T47D (cell line): Measurements from ENCODE around the gene TMEM269.

Experiments used
- DNase-seq, 2 experiments: peaks; one replicate each; pipeline versions ENCODE4 v3.0.0 to v3.0.0-alpha.2; 2011 to 2012; ENCODE audit warnings: low read depth in 1 of 2, low spot score in 1 of 2
- JUND ChIP-seq: IDR thresholded peaks from 2 replicates; pipeline ENCODE4 v1.6.1; 2012; ENCODE audit warnings: low read depth
- in situ Hi-C: cut with HindIII; loops from 2 replicates; pipeline ENCODE4 v1.10.0; 2016; ENCODE audit warnings: low sequenced_read_pairs, low pct_unique_long_range_greater_than_20kb

Gene TMEM269, protein sequence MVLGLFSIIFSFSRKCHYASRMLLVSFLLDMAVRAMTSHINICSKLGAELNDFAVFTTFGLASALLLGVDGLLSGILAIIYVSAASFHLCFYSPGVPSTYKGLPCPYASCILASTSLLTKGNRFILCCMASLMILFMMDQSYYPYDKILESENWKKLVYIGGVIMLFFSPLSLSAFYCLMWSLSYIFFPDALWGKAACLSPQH

DNA sequence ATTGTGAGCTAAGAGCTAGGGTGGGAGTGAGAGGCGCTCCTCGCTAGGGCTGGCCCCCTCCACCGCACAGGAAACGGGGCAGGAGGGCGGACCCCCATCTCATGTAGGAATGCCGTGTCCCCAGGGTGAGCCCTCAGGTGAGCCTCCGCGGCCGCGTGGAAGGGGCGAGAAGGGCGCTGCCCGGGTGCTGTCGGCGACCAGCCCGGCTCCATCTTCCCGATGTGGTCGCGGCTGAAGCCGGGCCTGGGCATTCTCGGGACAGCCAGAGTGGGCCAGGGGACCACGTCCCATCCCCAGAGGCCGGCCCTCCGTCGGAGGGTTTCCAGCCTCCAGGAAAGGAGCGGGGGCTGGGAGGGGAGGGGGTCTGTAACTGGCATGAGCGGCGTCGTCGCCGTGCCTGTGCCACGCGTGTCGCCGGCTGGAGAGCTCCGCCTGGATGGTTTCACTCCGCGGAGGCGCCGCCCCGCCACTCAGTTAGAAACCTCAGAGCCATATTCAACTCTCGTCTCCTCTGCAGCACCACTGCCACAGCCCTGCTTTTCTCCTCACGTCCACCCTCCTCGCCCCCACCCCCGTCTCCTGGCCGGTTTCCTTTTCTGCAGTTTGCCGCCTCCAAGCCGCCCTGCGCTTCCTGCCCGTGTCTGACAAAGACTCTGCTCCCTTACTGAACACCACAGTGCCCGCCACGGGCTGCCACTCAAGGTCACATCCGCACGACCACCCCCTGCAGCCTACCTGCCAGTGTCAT, at the start of gene TMEM269:
Gene TMEM269, plus strand, starts transcription at position 46 of the 748 bp plus-strand sequence. CDS start 4,903 bp downstream, outside the sequence.
- DNase-seq, result no peak
- in situ Hi-C loops, result no loop called here
- no peak for TF ChIP-seq JUND

DNA sequence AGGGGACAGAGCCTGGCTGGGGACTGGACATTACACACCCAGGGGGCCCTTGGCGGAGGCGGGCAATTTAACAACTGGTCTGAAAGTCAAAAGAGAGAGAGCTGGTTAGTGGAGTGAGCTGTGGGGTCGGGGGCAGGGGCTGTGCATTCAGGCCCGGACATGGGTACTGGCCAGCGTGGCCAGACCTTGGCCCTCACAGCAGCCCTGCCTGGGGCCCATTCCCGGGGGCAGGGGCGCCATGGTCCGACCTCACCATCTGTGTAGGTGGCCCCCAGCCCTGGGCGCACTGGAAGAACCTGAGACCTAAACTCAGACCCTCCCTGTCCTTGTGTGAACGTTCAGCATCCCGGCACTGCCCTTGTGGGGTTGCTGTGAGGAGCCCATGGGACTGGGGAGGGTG, 49.7 kb upstream of the TMEM269 start:
- in situ Hi-C loops, result no loop called here
- no peak for DNase-seq
- no peak for TF ChIP-seq JUND

DNA sequence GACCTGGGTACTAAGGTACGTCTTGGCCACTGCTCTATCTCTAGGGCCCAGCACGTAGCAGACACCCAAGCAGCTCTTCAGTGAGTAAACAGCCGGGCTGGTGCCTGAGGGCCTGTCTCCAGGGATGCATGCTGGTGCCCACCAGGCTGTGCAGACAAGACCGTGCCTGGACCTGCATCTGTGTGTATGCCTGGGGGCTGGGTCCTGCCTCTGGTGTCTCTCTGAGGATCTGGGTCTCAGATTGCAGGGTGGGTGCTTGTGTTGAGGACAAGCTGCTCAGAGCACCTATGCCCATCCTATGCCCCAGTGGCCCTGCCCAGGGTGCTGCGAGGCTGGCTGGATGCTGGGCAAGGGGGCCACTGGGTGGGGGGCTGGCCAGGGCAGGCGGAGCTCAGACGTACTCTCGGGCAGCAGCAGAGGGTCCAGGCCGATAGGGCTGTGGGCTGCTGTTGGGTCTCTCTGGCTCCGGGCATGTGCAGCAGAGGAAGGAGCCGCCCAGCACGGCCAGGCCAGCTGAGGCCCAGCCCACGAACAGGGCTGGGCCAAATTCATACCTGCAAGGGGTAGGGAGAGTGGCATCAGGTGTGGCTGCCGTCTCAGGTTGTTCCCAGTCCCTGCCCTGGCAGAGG, 49.2 kb upstream of the TMEM269 start:
- TF ChIP-seq JUND, result no peak
- no peak for DNase-seq
- in situ Hi-C loops, result no loop called here

DNA sequence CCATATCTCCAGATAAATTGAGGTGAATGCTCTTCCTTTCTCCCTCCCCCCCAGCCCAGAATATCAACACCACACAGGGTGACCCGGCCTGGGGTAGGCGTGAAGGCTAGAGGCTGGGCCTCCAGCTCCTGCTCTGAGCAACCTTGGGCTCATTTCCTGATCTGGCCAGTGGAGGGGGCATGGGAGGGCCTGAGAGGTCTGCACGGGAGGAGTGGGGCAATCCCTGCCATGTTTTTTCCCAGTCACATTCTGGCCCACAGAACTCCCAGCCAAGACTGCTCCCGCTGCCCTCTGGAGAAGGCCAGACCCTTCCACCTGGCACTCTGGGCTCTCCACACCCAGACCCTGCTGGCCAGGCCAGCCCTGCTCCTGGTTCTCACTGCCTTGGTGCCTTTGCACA, 48.6 kb upstream of the TMEM269 start:
- no peak for DNase-seq
- in situ Hi-C loops, result no loop called here
- TF ChIP-seq JUND, result no peak

DNA sequence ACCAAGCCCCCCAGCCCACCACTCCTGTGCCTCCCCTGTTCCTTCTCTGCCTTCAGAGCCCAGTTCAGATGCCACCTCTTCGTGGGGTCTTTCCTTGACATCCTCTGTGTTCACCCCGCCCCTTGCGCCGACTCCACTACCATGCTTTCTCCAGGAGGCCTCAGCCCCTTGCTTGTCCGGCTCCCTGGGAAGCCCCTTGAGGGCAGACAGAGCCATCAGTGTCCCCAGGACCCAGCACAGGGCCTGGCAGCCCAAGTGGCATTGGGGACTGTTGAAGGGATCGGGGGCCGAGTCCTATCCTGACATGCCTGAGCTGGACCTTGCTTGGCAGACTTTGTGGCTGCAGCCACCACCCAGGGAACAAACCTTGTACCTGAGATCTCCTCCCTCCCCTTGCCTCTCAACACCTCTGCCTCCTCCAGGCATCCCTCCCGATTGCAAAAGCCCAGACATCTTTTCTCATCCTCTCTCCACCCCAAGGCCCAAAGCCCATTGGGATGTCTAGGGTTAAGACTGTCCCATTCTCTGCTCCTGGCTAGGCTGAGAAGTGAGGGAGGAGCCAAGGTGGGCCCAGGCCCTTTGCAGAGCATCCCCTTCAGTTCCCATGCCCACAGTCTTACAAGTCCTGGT, 48.1 kb upstream of the TMEM269 start:
- in situ Hi-C loops, result no loop called here
- no peak for DNase-seq
- TF ChIP-seq JUND, result no peak

DNA sequence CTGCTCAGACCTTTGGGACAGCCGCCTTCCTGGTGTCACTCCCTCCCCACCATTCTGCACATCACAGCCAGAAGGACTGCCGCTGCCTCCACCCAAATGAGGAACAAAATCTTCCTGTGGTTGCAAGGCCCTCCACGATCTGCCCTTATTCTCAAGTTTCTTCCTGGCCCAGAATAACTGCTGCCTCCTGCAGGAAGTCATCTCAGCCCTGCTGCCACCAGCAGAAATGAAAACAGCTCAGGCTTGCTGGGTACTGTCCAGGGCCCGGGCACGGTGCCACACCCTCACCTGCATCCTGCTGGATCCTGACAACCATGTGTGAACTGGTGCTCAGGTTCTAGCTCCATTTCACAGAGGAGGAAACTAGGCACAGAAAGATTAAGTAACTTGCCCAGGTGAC, 47.5 kb upstream of the TMEM269 start:
- in situ Hi-C loops, result no loop called here
- no peak for TF ChIP-seq JUND
- DNase-seq, result peak in 1 of 2 experiments; percentile 49

DNA sequence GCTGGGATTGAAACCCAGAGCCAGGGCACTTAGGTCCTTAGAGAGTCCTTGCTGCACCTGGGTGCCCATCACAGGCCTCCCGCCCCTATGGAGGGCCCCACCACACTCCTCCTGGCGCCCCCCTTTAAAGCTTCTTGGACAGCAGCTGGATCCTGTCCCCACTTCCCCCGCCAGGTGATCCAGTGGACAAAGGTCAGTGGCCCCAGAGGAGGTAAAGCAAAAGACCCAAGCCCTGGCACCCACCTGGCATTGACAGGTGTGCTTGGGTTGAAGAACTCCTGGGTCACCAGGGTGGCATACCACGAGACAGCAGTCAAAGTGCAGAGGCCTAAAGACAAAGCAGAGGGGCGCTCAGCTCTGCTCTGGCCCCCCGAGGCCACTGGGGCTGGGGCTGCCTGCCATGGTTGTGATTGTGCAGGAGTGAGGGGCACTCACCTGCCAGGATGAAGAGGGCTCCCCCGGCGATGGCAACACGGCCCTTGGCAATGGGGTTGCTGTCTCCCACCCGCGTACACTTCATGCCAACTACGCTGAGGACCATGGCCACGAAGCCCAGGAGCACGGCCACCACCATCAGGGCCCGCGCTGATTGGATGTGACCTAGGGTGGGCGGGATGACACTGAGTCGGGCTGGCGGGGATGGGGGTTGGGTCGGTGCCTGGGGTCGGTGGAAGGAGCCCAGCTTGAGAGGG, 46.7 kb upstream of the TMEM269 start:
- in situ Hi-C loops, result no loop called here
- TF ChIP-seq JUND, result no peak
- no peak for DNase-seq

DNA sequence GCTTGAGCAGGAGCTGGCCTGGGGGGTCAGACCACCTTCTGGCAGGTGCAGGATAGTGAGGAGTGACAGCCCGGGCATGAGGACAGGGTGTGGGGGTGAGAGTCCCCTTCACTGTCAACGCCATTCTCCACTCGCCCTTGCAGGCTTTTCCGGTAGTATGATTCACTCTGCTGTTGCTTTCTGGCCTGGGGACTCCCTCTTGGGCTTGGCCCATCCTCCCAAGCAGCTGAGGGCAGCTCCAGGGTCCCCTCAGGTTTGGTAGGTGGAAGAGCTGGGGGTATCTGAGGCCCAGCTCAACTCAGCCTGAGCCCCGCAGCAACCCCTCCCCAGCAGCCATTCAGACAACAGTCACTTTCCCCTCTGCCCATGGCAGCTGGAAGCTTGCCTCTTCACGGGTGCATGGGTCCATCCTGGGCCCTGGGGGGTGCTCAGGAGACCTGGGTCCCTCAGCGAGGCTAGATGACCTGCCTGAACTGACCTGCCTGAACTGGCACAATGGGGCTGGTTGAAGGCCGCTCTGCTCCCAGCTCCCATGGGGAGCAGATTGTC, 46.0 kb upstream of the TMEM269 start:
- TF ChIP-seq JUND, result no peak
- no peak for DNase-seq
- in situ Hi-C loops, result no loop called here

DNA sequence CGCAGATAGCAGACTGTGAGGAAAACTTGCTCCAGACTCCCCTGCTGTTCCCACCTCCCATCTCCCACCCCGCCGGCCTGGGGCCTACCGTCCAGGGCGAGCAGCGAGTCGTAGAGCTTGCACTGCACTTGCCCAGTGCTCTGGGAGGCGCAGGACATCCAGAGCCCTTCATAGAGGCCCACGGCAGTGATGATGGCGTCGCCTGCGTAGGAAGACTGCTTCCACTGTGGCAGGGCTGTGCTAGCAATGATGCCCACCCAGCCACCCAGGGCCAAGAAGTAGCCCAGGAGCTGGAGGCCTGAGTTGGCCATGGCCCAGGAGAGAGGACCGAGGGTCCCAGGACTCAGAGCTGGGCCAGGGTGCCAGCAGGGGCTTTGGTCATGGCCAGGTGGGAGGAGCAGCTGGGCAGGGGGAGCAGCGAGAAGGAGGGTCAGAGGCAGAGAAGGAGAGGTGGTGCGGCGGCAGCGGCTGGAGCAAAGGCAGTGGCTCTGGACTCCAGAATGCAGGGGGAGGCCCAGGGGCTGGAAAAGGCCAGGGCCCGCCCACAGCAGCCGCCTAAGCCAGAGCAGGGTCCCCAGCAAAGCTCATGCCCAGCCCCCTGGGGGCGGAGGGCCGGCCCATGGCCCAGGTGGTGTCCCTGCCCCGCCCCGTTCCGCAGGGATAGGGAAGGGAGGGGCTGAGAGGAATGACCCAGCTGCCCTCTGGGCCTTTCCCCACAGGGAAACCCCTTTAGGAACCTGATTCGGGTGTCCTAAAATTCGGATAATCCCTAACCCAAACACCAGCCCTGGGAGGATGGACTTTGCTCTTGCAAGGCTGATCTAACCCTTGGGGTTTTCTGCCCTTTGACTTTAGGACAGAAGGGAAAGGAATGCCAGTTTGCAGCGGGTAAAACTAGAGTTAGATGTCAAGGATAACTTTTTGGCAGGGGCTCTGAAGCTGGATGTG, 44.8 kb upstream of the TMEM269 start, which contains the start of gene CLDN19:
Gene CLDN19, minus strand, starts transcription at position 484 of the 948 bp plus-strand sequence. Its CDS starts 173 bp downstream, at position 311.
- in situ Hi-C loops, result no loop called here

DNA sequence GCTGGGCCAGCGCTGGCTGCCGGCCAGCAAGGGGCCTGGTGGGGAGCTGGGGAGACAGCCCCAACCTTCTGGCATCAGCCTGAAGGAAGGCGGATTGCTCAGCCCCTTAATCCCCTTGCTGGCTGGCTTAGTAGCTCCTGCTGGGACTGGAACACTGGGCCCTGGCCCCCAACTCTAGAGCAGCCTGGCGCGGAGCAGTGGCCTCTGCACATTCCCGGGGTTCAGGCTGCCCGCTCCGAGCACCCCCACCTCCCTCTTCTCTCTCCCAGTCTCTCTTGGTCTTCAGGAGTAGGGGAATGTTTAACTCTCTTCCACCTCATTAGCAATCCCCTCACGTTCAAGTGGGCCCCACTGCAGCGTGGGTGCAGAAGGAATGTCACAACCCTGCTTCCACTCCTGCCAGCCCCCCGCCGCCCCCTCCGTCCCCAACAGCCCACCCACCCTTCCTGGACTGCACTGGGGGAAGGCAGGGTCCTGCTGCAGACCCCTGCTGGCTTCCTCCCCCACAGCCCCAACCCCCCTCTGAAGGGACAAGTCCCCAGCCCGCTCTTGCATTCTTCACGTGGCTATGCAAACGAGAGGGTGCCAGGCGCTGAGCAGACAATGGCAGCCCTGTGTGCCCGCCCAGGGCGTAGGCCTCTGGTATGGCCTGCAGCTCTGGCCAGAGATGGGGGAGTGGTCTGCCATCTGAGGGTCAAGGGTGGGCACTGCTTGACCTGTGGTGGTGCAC, 43.8 kb upstream of the TMEM269 start:
- no peak for TF ChIP-seq JUND
- no peak for DNase-seq
- in situ Hi-C loops, result no loop called here

More for the DNA sequence above, 44.8 kb upstream of the TMEM269 start, which contains the start of gene CLDN19:
- TF ChIP-seq JUND, result no peak
- no peak for DNase-seq

DNA sequence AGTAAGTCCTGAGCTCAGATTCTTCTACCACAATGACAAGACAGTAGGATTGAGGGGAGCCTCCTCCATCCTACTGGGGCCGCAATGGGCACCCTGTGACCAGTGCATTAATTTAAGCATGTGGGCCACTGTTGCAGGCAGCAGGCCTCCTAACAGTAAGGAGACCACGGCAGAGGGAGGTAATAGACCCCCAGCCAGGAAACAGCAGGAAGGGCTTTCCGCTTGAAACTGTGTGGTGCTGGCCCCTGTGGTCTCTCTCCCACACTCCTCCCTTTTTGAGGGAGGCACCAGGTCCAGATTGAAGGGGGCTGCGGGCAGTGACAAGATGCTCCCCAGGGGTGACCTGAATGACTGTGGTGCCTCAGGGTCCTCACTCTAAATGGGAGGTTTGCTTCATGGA, 43.1 kb upstream of the TMEM269 start:
- in situ Hi-C loops, result no loop called here

More for the DNA sequence above, 43.1 kb upstream of the TMEM269 start:
- TF ChIP-seq JUND, result no peak
- DNase-seq, result no peak
